Endodermal cell (in vitro differentiated cells): ENCODE measurements around the gene DNAJC5. TPM values are rescaled to one million over a fixed set of nuclear protein-coding genes. Genes with fewer than 3 reads are reported as not detected.
"Not testable (repeated sequence)": the region's sequence is repeated elsewhere in the genome, so short reads cannot be mapped to it uniquely, and the experiment has no call there.

Experiments used
- DNase-seq: peaks from one replicate; pipeline ENCODE4 v3.0.0-alpha.2; 2017
- H3K27ac ChIP-seq: 2 replicates; pipeline ENCODE4 v1.5.1; 2013; ENCODE audit warnings: mild to moderate bottlenecking, low read depth, low read length, moderate library complexity
- H3K27me3 ChIP-seq: 2 replicates; pipeline ENCODE4 v1.6.1; 2013; ENCODE audit warnings: mild to moderate bottlenecking, low read length, moderate library complexity; ENCODE audit not compliant: insufficient read depth, control insufficient read depth, poor library complexity, severe bottlenecking
- H3K36me3 ChIP-seq: 2 replicates; pipeline ENCODE4 v1.7.0; 2013; ENCODE audit warnings: mild to moderate bottlenecking, low read length, moderate library complexity; ENCODE audit not compliant: control insufficient read depth, insufficient read depth
- H3K4me1 ChIP-seq: one replicate; pipeline ENCODE4 v1.7.0; 2013; ENCODE audit warnings: low read length; ENCODE audit not compliant: control insufficient read depth, insufficient read depth
- H3K4me3 ChIP-seq: 2 replicates; pipeline ENCODE4 v1.5.1; 2013; ENCODE audit warnings: mild to moderate bottlenecking, low read length, moderate library complexity
- H3K9ac ChIP-seq: 2 replicates; pipeline ENCODE4 v1.6.1; 2013; ENCODE audit warnings: mild to moderate bottlenecking, low read length, moderate library complexity; ENCODE audit not compliant: poor library complexity, severe bottlenecking; ENCODE audit errors: extremely low read depth
- H3K9me3 ChIP-seq: 2 replicates; pipeline ENCODE4 v1.6.1; 2013; ENCODE audit warnings: mild to moderate bottlenecking, low read length, moderate library complexity; ENCODE audit not compliant: control insufficient read depth
- H3K27ac Mint-ChIP-seq: 2 replicates; pipeline ENCODE4 v1.8.0; 2020; ENCODE audit warnings: mixed read lengths
- H3K27me3 Mint-ChIP-seq: 2 replicates; pipeline ENCODE4 v1.8.0; 2021; ENCODE audit warnings: mild to moderate bottlenecking, mixed read lengths; ENCODE audit not compliant: insufficient read depth
- H3K36me3 Mint-ChIP-seq: 2 replicates; pipeline ENCODE4 v1.8.0; 2020; ENCODE audit warnings: low read depth, mixed read lengths
- H3K4me1 Mint-ChIP-seq: 2 replicates; pipeline ENCODE4 v1.8.0; 2020; ENCODE audit warnings: mixed read lengths
- H3K4me3 Mint-ChIP-seq: 2 replicates; pipeline ENCODE4 v1.8.0; 2020; ENCODE audit warnings: mild to moderate bottlenecking, moderate library complexity, mixed read lengths
- H3K9me3 Mint-ChIP-seq: 2 replicates; pipeline ENCODE4 v1.8.0; 2020; ENCODE audit warnings: mild to moderate bottlenecking, mixed read lengths
- WGBS, 2 experiments: methylation state at CpG; one replicate each; pipeline versions ENCODE4 v1.1.5 to v1.1.7; 2013; ENCODE audit warnings: missing lambda C conversion rate in 2 of 2, mixed read lengths in 1 of 2; ENCODE audit not compliant: insufficient coverage in 1 of 2, insufficient read length in 1 of 2; 5-methylcytosine and 5-hydroxymethylcytosine counted together
- total RNA-seq, 2 donors: library from RNA; stranded (reverse); fragmentation: NEBNext Ultra II Directional in 1 of 2; extraction: Animal tissue kit (Norgen Biotek cat#: 25700) in 1 of 2; gene quantifications; 2 replicates in 1 of 2; 3 replicates in 1 of 2; pipeline ENCODE4 v1.2.1, GENCODE V29; 2021
- TF ChIP-seq, protein P1 (sequence below): fragments of 200-600 bp; sonication (generic); conservative IDR thresholded peaks from 2 replicates; pipeline ENCODE4 v1.5.0; 2021; ENCODE audit warnings: antibody characterized with exemption, mild to moderate bottlenecking

Gene DNAJC5
- total RNA-seq, 2 donors from 2014 or later = 25.8 to 26.8 TPM

DNA sequence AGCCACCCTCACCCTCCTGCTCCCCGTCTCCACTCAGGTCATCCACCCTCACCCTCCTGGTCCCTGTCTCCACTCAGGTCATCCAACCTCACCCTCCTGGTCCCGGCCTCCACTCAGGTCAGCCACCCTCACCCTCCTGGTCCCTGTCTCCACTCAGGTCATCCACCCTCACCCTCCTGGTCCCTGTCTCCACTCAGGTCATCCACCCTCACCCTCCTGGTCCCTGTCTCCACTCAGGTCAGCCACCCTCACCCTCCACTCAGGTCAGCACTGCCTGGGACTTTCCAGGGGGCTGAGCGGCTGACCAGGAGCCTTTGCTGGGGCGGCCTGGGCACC is 41.2 kb upstream of the DNAJC5 start:
- not testable (repeated sequence) for H3K27me3 ChIP-seq, H3K36me3 Mint-ChIP-seq, H3K4me3 Mint-ChIP-seq, H3K4me1 Mint-ChIP-seq, H3K4me3 ChIP-seq, H3K36me3 ChIP-seq, H3K27me3 Mint-ChIP-seq, H3K27ac ChIP-seq, H3K9ac ChIP-seq, DNase-seq, H3K9me3 Mint-ChIP-seq, H3K27ac Mint-ChIP-seq, H3K9me3 ChIP-seq, H3K4me1 ChIP-seq
- WGBS, 2 experiments = 94 to 96% methylated on average over 4 of the region's 4 CpGs

DNA sequence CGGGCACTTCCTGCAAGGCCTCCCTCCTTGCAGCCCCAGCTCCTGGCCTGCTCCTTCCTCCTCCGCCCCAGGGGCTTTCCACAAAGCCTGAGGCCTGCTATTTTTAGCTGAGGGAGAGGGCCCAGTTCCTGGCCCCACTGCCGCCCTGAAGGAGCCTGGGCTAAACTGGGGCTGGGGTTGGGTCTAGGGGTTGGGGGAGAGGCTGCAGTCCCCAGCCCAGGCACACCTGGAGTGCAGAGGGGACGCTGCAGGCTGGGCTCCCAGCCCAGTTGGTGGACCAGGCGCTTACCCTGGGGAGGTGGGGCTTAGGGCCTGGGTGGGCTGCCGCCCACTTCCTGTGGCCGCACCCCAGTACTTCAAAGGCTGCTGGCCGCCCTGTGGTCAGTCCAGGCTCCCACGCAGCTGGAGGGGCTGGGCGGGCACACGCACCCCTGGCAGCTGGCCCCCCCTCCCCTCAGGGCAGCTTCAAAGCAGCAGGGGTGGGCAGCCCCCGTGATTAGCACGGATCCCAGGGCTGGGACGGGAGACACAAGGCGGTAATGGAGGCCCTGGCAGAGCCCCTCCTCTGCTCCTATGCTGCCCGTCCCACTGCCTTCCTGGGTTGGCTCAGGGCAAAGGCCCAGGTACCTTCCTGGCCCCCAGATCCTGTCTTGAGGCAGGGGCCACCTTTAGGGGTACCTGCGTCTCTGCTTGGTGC is 40.7 kb upstream of the DNAJC5 start:
- 85 to 88% methylated on average over 8 to 17 of the region's 17 CpGs for WGBS, 2 experiments

DNA sequence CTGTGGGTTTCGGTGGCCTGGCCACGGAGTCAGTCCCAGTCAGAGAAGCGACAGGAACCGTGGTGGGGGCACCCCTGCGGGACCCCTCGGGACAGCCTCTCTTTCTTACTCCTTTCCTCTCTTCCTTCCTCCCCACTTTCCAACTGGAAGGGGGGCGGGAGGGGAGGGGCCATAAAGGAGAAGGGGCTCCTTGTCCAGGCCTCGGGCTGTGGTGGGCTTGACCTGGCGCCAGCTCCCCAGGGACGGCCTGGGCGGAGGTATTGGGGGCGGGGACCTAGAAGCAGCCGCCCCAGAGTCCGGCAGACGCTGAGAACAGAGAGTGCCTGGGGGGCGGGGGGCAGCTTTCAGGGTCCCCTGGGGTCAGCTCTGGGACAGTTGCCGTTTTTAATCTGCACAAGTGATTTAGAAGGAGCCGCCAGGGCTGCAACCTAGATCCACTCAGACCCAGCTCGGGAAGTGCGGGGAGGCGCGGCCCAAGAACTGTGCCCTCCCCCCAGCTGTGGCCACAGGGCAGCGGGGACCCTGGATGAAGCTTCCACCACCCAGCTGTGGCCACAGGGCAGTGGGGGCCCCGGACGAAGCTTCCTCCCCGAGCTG is 40.1 kb upstream of the DNAJC5 start:
- Histone ChIP-seq H3K9me3 (no peaks in the 10 kb centered on the region), H3K36me3 (no peaks in the 10 kb centered on the region), H3K27me3 (no peaks in the 10 kb centered on the region), H3K4me3 (no peak overlapping the region), H3K27ac (no peak overlapping the region), H3K4me1 (peaks cover 4% of the 10 kb centered on the region), H3K9ac (no peak overlapping the region)
- no peak overlapping the region for H3K4me3 Mint-ChIP-seq
- WGBS, 2 experiments = 63% methylated on average over 23 of the region's 26 CpGs; no CpG with 5 or more reads in 1 of the 2 experiments
- DNase-seq = peak; percentile 65
- TF ChIP-seq, protein P1, sequence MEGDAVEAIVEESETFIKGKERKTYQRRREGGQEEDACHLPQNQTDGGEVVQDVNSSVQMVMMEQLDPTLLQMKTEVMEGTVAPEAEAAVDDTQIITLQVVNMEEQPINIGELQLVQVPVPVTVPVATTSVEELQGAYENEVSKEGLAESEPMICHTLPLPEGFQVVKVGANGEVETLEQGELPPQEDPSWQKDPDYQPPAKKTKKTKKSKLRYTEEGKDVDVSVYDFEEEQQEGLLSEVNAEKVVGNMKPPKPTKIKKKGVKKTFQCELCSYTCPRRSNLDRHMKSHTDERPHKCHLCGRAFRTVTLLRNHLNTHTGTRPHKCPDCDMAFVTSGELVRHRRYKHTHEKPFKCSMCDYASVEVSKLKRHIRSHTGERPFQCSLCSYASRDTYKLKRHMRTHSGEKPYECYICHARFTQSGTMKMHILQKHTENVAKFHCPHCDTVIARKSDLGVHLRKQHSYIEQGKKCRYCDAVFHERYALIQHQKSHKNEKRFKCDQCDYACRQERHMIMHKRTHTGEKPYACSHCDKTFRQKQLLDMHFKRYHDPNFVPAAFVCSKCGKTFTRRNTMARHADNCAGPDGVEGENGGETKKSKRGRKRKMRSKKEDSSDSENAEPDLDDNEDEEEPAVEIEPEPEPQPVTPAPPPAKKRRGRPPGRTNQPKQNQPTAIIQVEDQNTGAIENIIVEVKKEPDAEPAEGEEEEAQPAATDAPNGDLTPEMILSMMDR = no peak
- no peaks in the 10 kb centered on the region for H3K9me3 Mint-ChIP-seq
- no peak overlapping the region for H3K27ac Mint-ChIP-seq
- peaks cover 8% of the 10 kb centered on the region for H3K27me3 Mint-ChIP-seq
- peaks cover 18% of the 10 kb centered on the region for H3K4me1 Mint-ChIP-seq
- H3K36me3 Mint-ChIP-seq = no peaks in the 10 kb centered on the region

More for the DNA sequence above, 40.7 kb upstream of the DNAJC5 start:
- Histone ChIP-seq H3K4me3 (no peak overlapping the region), H3K9me3 (no peaks in the 10 kb centered on the region), H3K36me3 (no peaks in the 10 kb centered on the region), H3K9ac (no peak overlapping the region), H3K27ac (no peak overlapping the region), H3K4me1 (peaks cover 4% of the 10 kb centered on the region), H3K27me3 (no peaks in the 10 kb centered on the region)
- TF ChIP-seq, protein P1 = no peak
- Mint-ChIP-seq H3K27ac (no peak overlapping the region), H3K4me3 (no peak overlapping the region), H3K36me3 (no peaks in the 10 kb centered on the region), H3K4me1 (peaks cover 13% of the 10 kb centered on the region), H3K27me3 (peaks cover 8% of the 10 kb centered on the region), H3K9me3 (no peaks in the 10 kb centered on the region)
- DNase-seq = peak; percentile 70
